Measurements from ENCODE around the gene TNFRSF12A.
"Not testable (repeated sequence)": the region's sequence is repeated elsewhere in the genome, so short reads cannot be mapped to it uniquely, and the experiment has no call there.

The TNFRSF12A gene

DNA sequence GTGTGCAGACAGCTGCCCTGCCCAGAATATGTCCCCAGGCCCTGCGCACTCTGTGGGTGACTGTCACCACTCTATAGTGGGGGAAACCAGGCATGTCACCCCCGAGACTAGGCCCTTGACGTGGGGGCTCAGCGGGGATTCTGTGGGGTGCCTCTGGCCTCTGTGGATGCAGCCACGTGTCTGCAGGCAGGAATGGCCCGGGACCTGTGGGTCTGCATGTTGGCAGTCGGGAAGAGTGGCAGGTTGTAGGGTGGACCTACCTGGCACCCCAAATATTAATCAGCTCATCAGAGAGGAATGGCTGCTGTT lies 46.2 kb downstream of the TNFRSF12A start:
- H3K4me3 ChIP-seq (ENCODE audit: low read depth in 1 of 2, low read length in 2 of 2), result peak overlapping the region; percentile 27 to 50
- H3K36me3 ChIP-seq (ENCODE audit: insufficient read depth, low read length), result no peaks in the 10 kb centered on the region
- peaks cover 6% of the 10 kb centered on the region for H3K4me1 ChIP-seq (ENCODE audit: insufficient read depth, low read length)
- H3K9ac ChIP-seq (ENCODE audit: low read length), result no peak overlapping the region
- no peak overlapping the region for H3K27ac ChIP-seq (ENCODE audit: low read depth, low read length)
- H3K9me3 ChIP-seq (ENCODE audit: low read length), result no peaks in the 10 kb centered on the region
- no peaks in the 10 kb centered on the region for H3K27me3 ChIP-seq (ENCODE audit: control insufficient read depth in 1 of 2, insufficient read depth in 2 of 2, low read length in 2 of 2)

DNA sequence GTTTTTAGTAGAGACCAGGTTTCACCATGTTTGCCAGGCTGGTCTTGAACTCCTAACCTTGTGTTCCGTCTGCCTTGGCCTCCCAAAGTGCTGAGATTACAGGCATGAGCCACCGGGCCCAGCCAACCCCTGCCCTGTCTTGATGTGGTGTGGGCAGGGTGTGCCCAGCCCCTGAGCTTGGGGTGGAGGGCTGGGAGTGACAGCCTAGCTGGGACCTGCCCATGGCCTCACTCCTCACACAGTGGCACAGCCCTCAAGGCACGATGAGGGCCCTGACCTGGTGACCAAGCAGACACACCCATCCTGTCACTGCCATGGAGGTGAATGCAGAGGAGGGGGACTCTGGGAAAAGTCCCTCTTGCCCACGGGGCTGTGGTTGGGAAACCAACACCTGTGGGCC lies 48.3 kb downstream of the TNFRSF12A start:
- Histone ChIP-seq H3K27me3 (ENCODE audit: control insufficient read depth in 1 of 2, insufficient read depth in 2 of 2, low read length in 2 of 2) (no peaks in the 10 kb centered on the region), H3K9me3 (ENCODE audit: low read length) (no peaks in the 10 kb centered on the region), H3K9ac (ENCODE audit: low read length) (no peak overlapping the region), H3K4me1 (ENCODE audit: insufficient read depth, low read length) (peaks cover 6% of the 10 kb centered on the region), H3K36me3 (ENCODE audit: insufficient read depth, low read length) (no peaks in the 10 kb centered on the region), H3K27ac (ENCODE audit: low read depth, low read length) (no peak overlapping the region), H3K4me3 (ENCODE audit: low read depth in 1 of 2, low read length in 2 of 2) (no peak overlapping the region)

DNA sequence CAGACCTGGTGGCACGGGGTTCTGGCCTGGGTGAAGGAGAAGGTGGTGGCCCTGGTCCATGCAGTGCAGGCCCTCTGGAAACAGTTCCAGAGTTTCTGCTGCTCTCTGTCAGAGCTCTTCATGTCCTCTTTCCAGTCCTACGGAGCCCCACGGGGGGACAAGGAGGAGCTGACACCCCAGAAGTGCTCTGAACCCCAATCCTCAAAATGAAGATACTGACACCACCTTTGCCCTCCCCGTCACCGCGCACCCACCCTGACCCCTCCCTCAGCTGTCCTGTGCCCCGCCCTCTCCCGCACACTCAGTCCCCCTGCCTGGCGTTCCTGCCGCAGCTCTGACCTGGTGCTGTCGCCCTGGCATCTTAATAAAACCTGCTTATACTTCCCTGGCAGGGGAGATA lies 49.0 kb downstream of the TNFRSF12A start:
- H3K4me3 ChIP-seq (ENCODE audit: low read depth in 1 of 2, low read length in 2 of 2); H3K27ac ChIP-seq (ENCODE audit: low read depth, low read length); H3K36me3 ChIP-seq (ENCODE audit: insufficient read depth, low read length); H3K9me3 ChIP-seq (ENCODE audit: low read length); H3K4me1 ChIP-seq (ENCODE audit: insufficient read depth, low read length); H3K9ac ChIP-seq (ENCODE audit: low read length); H3K27me3 ChIP-seq (ENCODE audit: control insufficient read depth in 1 of 2, insufficient read depth in 2 of 2, low read length in 2 of 2): not testable (repeated sequence)

DNA sequence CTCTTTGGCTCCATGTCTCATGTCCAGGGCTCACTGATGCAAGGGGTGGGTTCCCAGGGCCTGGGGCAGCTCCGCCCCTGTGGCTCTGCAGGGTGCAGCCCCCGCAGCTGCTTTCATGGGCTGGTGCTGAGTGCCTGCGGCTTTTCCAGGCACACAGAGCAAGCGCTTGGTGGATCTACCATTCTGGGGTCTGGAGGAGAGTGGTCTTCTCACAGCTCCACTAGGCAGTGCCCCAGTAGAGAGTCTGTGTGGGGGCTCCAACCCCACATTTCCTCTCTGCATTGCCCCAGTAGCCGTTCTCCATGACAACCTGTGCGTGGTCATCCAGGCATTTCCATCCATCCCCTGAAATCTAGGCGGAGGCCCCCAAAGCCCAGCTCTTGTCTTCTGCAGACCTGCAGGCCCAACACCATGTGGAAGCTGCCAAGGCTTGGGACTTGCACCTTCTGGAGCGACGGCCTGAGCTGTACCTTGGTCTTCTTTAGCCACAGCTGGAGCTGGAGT lies 50.5 kb downstream of the TNFRSF12A start:
- H3K9ac ChIP-seq (ENCODE audit: low read length), result no peak overlapping the region
- H3K27ac ChIP-seq (ENCODE audit: low read depth, low read length), result no peak overlapping the region
- no peaks in the 10 kb centered on the region for H3K4me1 ChIP-seq (ENCODE audit: insufficient read depth, low read length)
- no peaks in the 10 kb centered on the region for H3K36me3 ChIP-seq (ENCODE audit: insufficient read depth, low read length)
- no peak overlapping the region for H3K4me3 ChIP-seq (ENCODE audit: low read depth in 1 of 2, low read length in 2 of 2)
- no peaks in the 10 kb centered on the region for H3K9me3 ChIP-seq (ENCODE audit: low read length)
- H3K27me3 ChIP-seq (ENCODE audit: control insufficient read depth in 1 of 2, insufficient read depth in 2 of 2, low read length in 2 of 2), result no peaks in the 10 kb centered on the region

DNA sequence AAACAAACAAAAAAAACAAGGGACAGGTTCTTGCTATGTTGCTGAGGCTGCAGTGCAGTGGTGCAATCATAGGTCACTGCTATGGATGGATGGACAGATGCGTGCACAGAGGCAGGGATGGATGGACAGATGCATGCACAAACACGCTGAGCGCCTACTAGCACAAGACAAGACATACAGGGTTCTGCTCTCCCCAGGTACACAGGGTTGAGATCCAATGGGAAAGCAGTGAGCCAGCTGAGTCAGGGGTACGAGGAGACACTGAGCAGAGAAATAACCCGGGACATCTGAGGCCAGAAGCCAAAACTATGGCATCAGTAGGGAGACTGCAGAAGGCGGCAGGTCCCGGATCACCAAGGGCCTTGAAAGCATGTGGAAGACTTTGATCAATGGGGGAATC lies 51.5 kb downstream of the TNFRSF12A start:
- Histone ChIP-seq H3K27ac (ENCODE audit: low read depth, low read length) (no peak overlapping the region), H3K9ac (ENCODE audit: low read length) (no peak overlapping the region), H3K36me3 (ENCODE audit: insufficient read depth, low read length) (no peaks in the 10 kb centered on the region), H3K4me3 (ENCODE audit: low read depth in 1 of 2, low read length in 2 of 2) (no peak overlapping the region), H3K4me1 (ENCODE audit: insufficient read depth, low read length) (no peaks in the 10 kb centered on the region), H3K9me3 (ENCODE audit: low read length) (no peaks in the 10 kb centered on the region), H3K27me3 (ENCODE audit: control insufficient read depth in 1 of 2, insufficient read depth in 2 of 2, low read length in 2 of 2) (no peaks in the 10 kb centered on the region)
